Fibroblast of the conjunctiva (primary cell): Measurements from ENCODE around the gene MCF2L.
"Not testable (repeated sequence)": the region's sequence is repeated elsewhere in the genome, so short reads cannot be mapped to it uniquely, and the experiment has no call there.

Experiments used
- DNase-seq: peaks from one replicate; pipeline ENCODE4 v3.0.0-alpha.2; 2010; ENCODE audit warnings: low read depth

Gene MCF2L

DNA sequence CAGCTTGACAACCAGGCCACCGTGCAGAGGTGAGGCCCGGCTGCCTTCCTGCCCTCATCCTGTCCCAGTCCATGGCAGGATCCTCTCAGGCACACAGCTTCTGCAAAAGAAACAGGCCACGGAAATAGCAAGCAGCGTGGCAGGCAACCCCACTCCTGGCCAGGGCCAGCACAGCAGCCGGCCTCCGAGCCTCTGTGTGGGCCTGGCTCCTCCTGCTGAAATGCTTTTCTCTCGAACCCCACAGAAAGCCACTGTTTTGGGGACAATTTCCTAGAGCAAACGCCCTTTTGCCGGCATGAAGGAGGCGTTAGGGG, 97.1 kb downstream of the MCF2L start:
- no peak for DNase-seq

GRCh38 chr13:113066746-113067145, 97.7 kb downstream of the MCF2L start:
- no peak for DNase-seq

- DNase-seq = no peak
Measured at GRCh38 chr13:113069861-113070805, 101.1 kb downstream of the MCF2L start.

GRCh38 chr13:113070855-113071254, 101.8 kb downstream of the MCF2L start:
- no peak for DNase-seq

GRCh38 chr13:113072376-113072775, 103.4 kb downstream of the MCF2L start:
- DNase-seq = no peak

DNA sequence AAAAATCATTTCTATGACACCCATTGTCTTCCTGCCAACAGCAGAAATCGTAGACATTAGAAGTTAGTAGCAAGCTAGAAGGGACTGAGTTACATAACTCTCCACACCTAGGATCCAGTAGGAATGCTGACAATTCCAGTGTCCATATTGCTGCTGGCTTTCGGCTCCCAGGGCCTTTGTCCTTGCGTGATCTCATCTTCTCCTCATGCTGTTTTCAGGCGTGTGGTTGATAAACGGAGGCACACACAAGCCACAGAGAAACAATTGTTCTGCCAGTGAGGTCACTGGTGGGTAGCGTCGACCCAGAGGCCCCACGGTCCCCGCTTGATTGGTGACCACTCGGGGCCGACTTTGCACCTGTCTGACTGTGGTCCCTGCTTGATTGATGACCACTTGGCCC, 104.9 kb downstream of the MCF2L start:
- DNase-seq = no peak

DNA sequence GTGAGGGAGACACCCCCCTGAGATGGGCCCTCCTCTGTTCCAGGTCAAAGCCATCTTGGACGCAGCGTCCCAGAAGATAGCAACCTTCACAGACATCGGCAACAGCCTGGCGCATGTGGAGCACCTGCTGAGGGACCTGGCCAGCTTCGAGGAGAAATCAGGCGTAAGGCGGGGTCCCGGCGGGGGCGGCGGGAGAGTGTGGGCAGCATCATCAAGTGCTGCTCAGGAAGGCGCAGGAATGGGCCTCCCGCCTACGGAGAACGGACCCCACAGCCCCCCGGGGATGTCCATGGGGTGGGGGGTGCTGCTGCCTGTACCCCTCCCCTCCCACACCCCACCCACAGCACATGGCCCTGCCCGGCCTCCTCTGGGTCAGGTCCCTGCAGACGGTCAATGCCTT, 105.4 kb downstream of the MCF2L start:
- no peak for DNase-seq

DNA sequence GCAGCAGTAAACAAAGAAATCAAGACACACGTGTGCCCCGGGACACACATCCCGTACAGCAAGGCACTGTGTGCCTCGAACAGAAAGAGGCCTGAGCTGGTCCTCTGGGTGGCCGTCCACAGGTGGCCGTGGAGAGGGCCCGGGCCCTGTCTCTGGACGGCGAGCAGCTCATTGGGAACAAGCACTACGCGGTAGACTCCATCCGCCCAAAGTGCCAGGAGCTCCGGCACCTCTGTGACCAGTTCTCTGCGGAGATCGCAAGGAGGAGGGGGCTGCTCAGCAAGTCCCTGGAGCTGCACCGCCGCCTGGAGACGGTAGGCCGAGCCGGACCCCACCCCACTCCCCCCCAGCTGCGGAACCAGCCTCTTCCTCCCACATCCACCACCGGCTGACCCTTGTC, 105.9 kb downstream of the MCF2L start:
- DNase-seq = no peak

GRCh38 chr13:113075711-113076110, 106.7 kb downstream of the MCF2L start:
- DNase-seq = no peak

- no peak for DNase-seq
Measured at GRCh38 chr13:113076681-113077401, 107.8 kb downstream of the MCF2L start.

- no peak for DNase-seq
Measured at GRCh38 chr13:113077566-113077952, 108.5 kb downstream of the MCF2L start.

DNA sequence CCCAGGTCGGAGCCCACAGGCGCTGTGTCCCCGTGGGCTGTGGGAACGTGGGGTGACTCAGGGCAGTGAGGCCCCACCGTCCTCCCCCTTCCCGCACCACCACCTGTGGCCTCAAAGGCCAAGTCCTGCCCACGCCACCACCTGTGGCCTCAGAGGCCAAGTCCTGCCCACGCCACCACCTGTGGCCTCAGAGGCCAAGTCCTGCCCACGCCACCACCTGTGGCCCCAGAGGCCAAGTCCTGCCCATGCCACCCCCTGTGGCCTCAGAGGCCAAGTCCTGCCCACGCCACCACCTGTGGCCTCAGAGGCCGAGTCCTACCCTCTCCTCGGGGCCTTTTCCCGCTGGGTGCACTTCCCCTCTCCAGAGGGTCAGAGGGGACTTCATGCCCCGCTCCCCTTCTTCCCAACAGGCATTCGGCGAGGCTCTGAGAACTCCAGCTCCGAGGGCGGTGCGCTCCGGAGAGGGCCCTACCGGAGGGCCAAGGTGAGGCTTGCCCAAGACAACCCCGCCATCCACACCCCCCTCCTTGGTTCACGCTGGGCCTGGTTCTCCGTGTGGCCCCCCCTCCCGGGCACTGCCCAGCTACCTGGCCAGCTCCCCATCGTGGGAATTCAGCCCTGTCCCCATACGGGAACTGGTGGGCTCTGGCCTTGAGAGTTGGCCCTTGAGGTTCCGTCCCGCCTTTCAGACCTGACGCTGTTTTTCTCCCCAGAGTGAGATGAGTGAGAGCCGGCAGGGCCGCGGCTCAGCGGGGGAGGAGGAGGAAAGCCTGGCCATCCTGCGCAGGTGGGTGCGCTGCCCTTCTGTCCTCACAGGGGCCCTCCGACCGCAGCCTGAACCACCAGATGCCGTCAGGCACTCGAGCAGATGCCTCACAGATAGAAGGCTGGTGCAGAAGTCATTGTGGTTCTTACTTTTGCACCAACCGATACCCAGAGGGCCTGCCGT, 109.2 kb downstream of the MCF2L start:
- no peak for DNase-seq

- no peak for DNase-seq
Measured at GRCh38 chr13:113078902-113079780, 110.1 kb downstream of the MCF2L start.

GRCh38 chr13:113079781-113080080, 110.7 kb downstream of the MCF2L start:
- DNase-seq = not testable (repeated sequence)

- no peak for DNase-seq
Measured at GRCh38 chr13:113080361-113080831, 111.4 kb downstream of the MCF2L start.

DNA sequence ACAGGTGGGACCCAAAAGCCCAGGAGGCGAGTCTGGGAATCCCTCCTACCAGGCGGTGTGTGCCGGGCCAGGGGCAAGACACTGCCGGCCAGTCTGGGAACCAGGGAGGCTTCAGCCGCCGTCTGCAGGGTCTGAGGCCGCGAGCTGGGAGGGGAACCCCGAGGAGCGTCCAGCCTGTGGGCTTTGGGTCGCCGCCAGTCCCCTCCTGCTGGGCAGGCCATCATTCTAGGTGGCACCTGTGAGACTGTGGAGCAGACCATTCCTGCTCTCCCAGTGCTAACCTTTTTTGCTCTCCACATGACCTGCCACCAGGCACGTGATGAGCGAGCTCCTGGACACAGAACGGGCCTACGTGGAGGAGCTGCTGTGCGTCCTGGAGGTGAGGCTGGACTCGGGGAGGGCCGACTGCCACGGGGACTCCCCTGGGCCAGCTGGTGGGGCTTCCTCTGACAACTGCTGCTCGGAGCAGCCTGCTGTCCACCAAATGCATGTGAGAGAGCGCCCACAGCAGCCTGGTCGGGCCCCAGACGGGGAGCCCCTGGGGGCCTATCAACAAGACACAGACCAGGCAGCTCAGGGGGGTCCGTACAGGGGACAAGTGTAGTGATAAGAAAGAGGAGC, 112.0 kb downstream of the MCF2L start:
- no peak for DNase-seq

DNA sequence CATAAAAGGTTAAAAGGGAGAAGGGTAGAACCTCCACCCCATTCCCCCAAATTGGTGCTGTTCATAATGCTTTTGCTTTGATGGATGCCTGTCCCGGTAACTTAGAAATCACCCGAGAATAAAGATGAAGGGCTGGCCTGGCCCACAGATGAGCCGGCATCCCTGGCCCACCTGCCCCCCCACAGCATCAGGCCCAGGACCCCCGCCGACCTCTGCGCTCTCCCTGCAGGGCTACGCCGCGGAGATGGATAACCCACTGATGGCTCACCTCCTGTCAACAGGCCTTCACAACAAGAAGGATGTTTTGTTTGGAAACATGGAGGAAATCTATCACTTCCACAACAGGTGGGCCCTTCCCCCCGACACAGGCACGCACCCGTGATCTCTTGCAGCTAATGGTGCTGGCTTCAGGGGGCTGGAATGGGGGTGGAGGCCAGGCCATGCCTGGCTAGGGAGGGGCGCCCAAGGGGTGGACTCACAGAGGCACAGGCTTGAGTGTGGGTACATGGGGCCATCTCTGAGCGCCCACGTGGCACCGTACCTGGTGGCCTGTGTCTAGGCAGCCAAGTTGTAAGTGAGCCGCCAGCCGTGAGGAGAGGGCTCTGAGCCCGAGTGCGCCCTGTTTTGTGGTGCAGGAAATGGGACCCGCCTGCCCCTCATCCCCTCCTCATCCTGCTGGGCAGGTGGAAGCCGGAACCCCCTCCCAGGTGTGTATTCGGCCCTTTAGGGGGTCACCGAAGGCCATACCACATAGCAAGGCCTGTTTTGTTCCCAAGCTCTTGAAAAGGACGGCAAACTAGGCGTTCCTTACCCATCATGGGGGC, 113.4 kb downstream of the MCF2L start:
- DNase-seq = no peak

- DNase-seq = no peak
Measured at GRCh38 chr13:113083022-113083373, 114.0 kb downstream of the MCF2L start.

DNA sequence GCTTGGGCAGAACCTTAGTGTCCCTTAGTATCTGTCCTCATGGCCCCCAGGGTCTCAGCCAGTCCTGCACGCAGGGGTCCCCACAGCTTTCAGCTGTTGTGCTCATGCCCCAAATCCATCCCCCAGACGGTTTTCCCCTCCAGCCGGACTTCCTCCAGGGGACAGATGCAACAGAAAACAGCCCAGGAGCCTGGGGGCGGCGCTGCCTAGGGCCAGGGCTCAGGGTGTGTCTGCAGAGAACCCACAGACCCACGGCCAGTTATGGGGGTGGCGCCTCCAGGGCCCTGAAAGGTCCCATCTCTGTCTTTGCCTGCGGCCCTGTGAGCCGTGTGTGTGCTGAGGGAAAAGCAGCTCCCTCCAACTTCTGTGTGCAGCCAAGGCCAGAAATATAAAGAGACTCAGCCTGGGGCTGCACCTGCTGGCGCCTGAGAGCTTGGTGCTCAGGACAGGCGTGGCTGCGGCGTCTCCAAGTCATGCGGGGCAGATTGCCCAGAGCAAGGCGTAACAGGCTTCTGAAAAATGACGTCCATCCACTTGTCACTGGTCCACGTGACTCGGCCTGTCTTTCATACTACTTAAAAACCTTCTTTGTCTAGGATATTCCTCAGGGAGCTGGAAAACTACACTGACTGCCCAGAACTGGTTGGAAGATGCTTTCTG, 114.5 kb downstream of the MCF2L start:
- no peak for DNase-seq
